Measurements from ENCODE around the gene EYA3.
A peak's percentile ranks its signal among the peaks of the same experiment; 100 is the strongest.

EYA3 gene

DNA sequence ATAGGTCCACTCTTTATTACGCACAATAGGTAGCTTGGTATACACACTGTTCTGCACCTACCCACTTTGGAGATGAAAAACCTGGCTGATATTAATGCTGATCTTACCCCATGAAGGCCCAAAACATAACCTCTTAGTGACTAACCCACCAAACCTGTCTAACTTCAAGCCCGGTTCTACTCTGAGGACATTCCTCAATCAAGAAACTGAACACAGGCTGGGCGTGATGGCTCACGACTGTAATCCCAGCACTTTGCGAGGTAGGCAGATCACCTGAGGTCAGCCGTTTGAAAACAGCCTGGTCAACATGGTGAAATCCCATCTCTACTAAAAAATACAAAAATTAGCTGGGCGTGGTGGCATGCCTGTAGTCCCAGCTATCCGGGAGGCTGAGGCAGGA lies 50.5 kb downstream of the EYA3 start:
- no peak overlapping the region for H2BK120ac ChIP-seq (ENCODE audit: insufficient read depth, low read length, poor library complexity)
- no peak overlapping the region for H3K4me3 ChIP-seq (ENCODE audit: low read depth, low read length)
- no peak overlapping the region for H3K4ac ChIP-seq (ENCODE audit: low read depth, low read length)
- no peak overlapping the region for H2AK5ac ChIP-seq (ENCODE audit: low read length)
- WGBS (ENCODE audit: extremely low coverage, insufficient coverage, insufficient read length), result no CpG with 5 or more reads among the region's 8 CpGs
- no peaks in the 10 kb centered on the region for H3K27me3 ChIP-seq (ENCODE audit: insufficient read depth, low read length)
- H3K9me3 ChIP-seq (ENCODE audit: insufficient read depth, low read depth, low read length), result no peaks in the 10 kb centered on the region
- DNase-seq, result peak; percentile 83 to 90
- H3K79me1 ChIP-seq (ENCODE audit: low read length), result no peaks in the 10 kb centered on the region
- no peaks in the 10 kb centered on the region for H3K79me2 ChIP-seq (ENCODE audit: control insufficient read depth, insufficient read depth, low read length, poor library complexity)
- H3K14ac ChIP-seq (ENCODE audit: low read length), result no peak overlapping the region
- no peaks in the 10 kb centered on the region for H3K36me3 ChIP-seq (ENCODE audit: control insufficient read depth in 1 of 2, insufficient read depth in 2 of 2, low read length in 2 of 2)
- no peak overlapping the region for H2AFZ ChIP-seq (ENCODE audit: insufficient read depth, low read length, poor library complexity)
- no peak overlapping the region for H2BK5ac ChIP-seq (ENCODE audit: low read depth, low read length, poor library complexity)
- H3K9ac ChIP-seq (ENCODE audit: low read length), result no peak overlapping the region
- no peak overlapping the region for H4K91ac ChIP-seq (ENCODE audit: low read depth, low read length)
- H3K27ac ChIP-seq (ENCODE audit: low read depth, low read length), result no peak overlapping the region
- no peak overlapping the region for H2BK12ac ChIP-seq (ENCODE audit: low read length)
- H3K4me2 ChIP-seq (ENCODE audit: low read length), result no peak overlapping the region
- no peak overlapping the region for H3K23ac ChIP-seq (ENCODE audit: low read length)
- H3K18ac ChIP-seq (ENCODE audit: low read length), result no peak overlapping the region
- H3K4me1 ChIP-seq (ENCODE audit: control insufficient read depth in 1 of 2, insufficient read depth in 2 of 2, low read length in 2 of 2), result peaks cover 0 to 5% of the 10 kb centered on the region in 2 experiments
- no peak overlapping the region for H4K12ac ChIP-seq (ENCODE audit: low read depth, low read length)
- H4K8ac ChIP-seq (ENCODE audit: low read depth, low read length), result no peak overlapping the region

DNA sequence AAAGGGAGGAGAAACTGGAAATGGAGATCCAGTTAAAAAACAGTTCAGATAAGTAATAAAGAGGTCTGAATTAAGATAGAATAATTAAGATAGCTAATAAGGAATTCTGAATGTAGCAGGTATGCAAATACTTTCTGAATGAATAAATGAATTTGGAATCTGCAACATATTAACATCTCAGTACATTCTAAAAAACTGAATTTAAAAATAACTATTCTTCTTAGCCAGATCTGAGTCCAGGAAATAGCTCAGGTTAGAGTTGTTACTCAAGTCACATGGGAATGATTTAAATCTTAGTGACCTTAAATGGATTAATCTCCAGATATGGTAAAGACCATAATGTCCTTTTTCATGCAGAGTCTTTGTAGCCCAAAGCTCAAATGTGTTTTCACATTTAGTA lies 51.2 kb downstream of the EYA3 start:
- no peak overlapping the region for H3K4ac ChIP-seq (ENCODE audit: low read depth, low read length)
- no peak overlapping the region for H2BK120ac ChIP-seq (ENCODE audit: insufficient read depth, low read length, poor library complexity)
- H4K8ac ChIP-seq (ENCODE audit: low read depth, low read length), result no peak overlapping the region
- no peak overlapping the region for H4K91ac ChIP-seq (ENCODE audit: low read depth, low read length)
- no peaks in the 10 kb centered on the region for H3K9me3 ChIP-seq (ENCODE audit: insufficient read depth, low read depth, low read length)
- H3K4me1 ChIP-seq (ENCODE audit: control insufficient read depth in 1 of 2, insufficient read depth in 2 of 2, low read length in 2 of 2), result peaks cover 0 to 5% of the 10 kb centered on the region in 2 experiments
- H3K36me3 ChIP-seq (ENCODE audit: control insufficient read depth in 1 of 2, insufficient read depth in 2 of 2, low read length in 2 of 2), result no peaks in the 10 kb centered on the region
- H2AK5ac ChIP-seq (ENCODE audit: low read length), result no peak overlapping the region
- H4K12ac ChIP-seq (ENCODE audit: low read depth, low read length), result no peak overlapping the region
- no peak overlapping the region for H3K27ac ChIP-seq (ENCODE audit: low read depth, low read length)
- H2AFZ ChIP-seq (ENCODE audit: insufficient read depth, low read length, poor library complexity), result no peak overlapping the region
- H3K79me1 ChIP-seq (ENCODE audit: low read length), result no peaks in the 10 kb centered on the region
- H3K4me2 ChIP-seq (ENCODE audit: low read length), result no peak overlapping the region
- H3K9ac ChIP-seq (ENCODE audit: low read length), result no peak overlapping the region
- H3K27me3 ChIP-seq (ENCODE audit: insufficient read depth, low read length), result no peaks in the 10 kb centered on the region
- H2BK12ac ChIP-seq (ENCODE audit: low read length), result no peak overlapping the region
- H3K79me2 ChIP-seq (ENCODE audit: control insufficient read depth, insufficient read depth, low read length, poor library complexity), result no peaks in the 10 kb centered on the region
- no peak overlapping the region for H3K4me3 ChIP-seq (ENCODE audit: low read depth, low read length)
- no peak for DNase-seq
- no peak overlapping the region for H3K23ac ChIP-seq (ENCODE audit: low read length)
- no peak overlapping the region for H2BK5ac ChIP-seq (ENCODE audit: low read depth, low read length, poor library complexity)
- H3K14ac ChIP-seq (ENCODE audit: low read length), result no peak overlapping the region
- no peak overlapping the region for H3K18ac ChIP-seq (ENCODE audit: low read length)

DNA sequence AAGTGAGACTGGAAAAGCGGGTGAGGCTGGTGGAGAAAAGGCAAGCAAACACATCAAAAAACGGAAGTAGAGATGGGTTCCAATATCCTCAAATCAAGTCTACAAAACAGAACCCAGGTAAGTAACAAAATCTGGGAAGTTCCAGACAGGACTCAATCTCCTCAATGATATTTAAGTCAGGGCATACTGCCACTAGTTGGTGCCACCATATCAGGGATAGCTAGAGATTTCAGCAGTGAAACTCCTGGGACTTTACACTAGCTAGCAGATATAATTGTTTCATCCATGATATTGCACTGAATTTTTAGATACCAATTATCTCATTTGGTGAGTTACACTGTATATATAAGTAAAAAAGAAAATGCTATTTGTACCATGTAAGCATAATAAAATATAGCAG lies 52.0 kb downstream of the EYA3 start:
- Histone ChIP-seq H2AFZ (ENCODE audit: insufficient read depth, low read length, poor library complexity) (no peak overlapping the region), H4K91ac (ENCODE audit: low read depth, low read length) (no peak overlapping the region), H2BK12ac (ENCODE audit: low read length) (no peak overlapping the region)

DNA sequence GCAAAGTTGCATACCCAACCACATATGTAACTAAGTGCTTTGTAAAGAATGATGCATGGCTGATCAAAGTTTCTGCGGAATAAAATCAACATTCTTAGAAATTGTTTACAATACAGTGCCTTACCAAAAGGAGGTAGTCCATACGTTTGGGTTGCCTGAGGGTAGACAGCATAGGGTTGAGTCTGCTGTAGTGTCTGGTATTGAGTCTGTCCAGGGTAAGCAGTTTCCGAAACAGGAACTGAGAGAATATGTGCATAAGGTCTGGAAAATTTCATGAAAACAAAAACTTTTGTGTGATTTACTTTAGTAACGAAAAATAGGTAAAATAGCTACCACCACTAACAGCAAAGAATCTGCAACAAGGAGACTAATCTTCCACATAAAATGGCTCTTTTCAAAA lies 53.0 kb downstream of the EYA3 start:
- no peak overlapping the region for H4K8ac ChIP-seq (ENCODE audit: low read depth, low read length)

More for the DNA sequence above, 52.0 kb downstream of the EYA3 start:
- no peaks in the 10 kb centered on the region for H3K79me1 ChIP-seq (ENCODE audit: low read length)
- H4K8ac ChIP-seq (ENCODE audit: low read depth, low read length), result no peak overlapping the region
- no peak overlapping the region for H2AK5ac ChIP-seq (ENCODE audit: low read length)
- H3K4me1 ChIP-seq (ENCODE audit: control insufficient read depth in 1 of 2, insufficient read depth in 2 of 2, low read length in 2 of 2), result peaks cover 0 to 5% of the 10 kb centered on the region in 2 experiments
- no peak overlapping the region for H3K18ac ChIP-seq (ENCODE audit: low read length)
- no peak for DNase-seq
- H2BK120ac ChIP-seq (ENCODE audit: insufficient read depth, low read length, poor library complexity), result no peak overlapping the region
- H4K12ac ChIP-seq (ENCODE audit: low read depth, low read length), result no peak overlapping the region
- no peaks in the 10 kb centered on the region for H3K79me2 ChIP-seq (ENCODE audit: control insufficient read depth, insufficient read depth, low read length, poor library complexity)
- no peak overlapping the region for H3K4me3 ChIP-seq (ENCODE audit: low read depth, low read length)
- H3K23ac ChIP-seq (ENCODE audit: low read length), result no peak overlapping the region
- H3K27me3 ChIP-seq (ENCODE audit: insufficient read depth, low read length), result no peaks in the 10 kb centered on the region
- WGBS (ENCODE audit: extremely low coverage, insufficient coverage, insufficient read length), result no CpG with 5 or more reads among the region's 2 CpGs
- no peak overlapping the region for H3K14ac ChIP-seq (ENCODE audit: low read length)
- no peak overlapping the region for H3K27ac ChIP-seq (ENCODE audit: low read depth, low read length)
- H3K4ac ChIP-seq (ENCODE audit: low read depth, low read length), result no peak overlapping the region
- H3K9me3 ChIP-seq (ENCODE audit: insufficient read depth, low read depth, low read length), result no peaks in the 10 kb centered on the region
- H2BK5ac ChIP-seq (ENCODE audit: low read depth, low read length, poor library complexity), result no peak overlapping the region
- no peak overlapping the region for H3K4me2 ChIP-seq (ENCODE audit: low read length)
- no peak overlapping the region for H3K9ac ChIP-seq (ENCODE audit: low read length)
- peaks cover 0 to 2% of the 10 kb centered on the region in 2 experiments for H3K36me3 ChIP-seq (ENCODE audit: control insufficient read depth in 1 of 2, insufficient read depth in 2 of 2, low read length in 2 of 2)

More for the DNA sequence above, 53.0 kb downstream of the EYA3 start:
- Histone ChIP-seq H2BK12ac (ENCODE audit: low read length) (no peak overlapping the region), H3K79me1 (ENCODE audit: low read length) (no peaks in the 10 kb centered on the region), H3K23ac (ENCODE audit: low read length) (no peak overlapping the region), H3K27ac (ENCODE audit: low read depth, low read length) (no peak overlapping the region), H3K9ac (ENCODE audit: low read length) (no peak overlapping the region), H2AFZ (ENCODE audit: insufficient read depth, low read length, poor library complexity) (no peak overlapping the region), H2BK5ac (ENCODE audit: low read depth, low read length, poor library complexity) (no peak overlapping the region), H3K4ac (ENCODE audit: low read depth, low read length) (no peak overlapping the region), H3K27me3 (ENCODE audit: insufficient read depth, low read length) (no peaks in the 10 kb centered on the region), H3K9me3 (ENCODE audit: insufficient read depth, low read depth, low read length) (no peaks in the 10 kb centered on the region), H3K36me3 (ENCODE audit: control insufficient read depth in 1 of 2, insufficient read depth in 2 of 2, low read length in 2 of 2) (peaks cover 0 to 2% of the 10 kb centered on the region in 2 experiments), H3K4me1 (ENCODE audit: control insufficient read depth in 1 of 2, insufficient read depth in 2 of 2, low read length in 2 of 2) (peaks cover 0 to 5% of the 10 kb centered on the region in 2 experiments), H3K18ac (ENCODE audit: low read length) (no peak overlapping the region), H2BK120ac (ENCODE audit: insufficient read depth, low read length, poor library complexity) (no peak overlapping the region), H3K4me2 (ENCODE audit: low read length) (no peak overlapping the region), H3K14ac (ENCODE audit: low read length) (no peak overlapping the region), H2AK5ac (ENCODE audit: low read length) (no peak overlapping the region), H4K12ac (ENCODE audit: low read depth, low read length) (no peak overlapping the region), H3K4me3 (ENCODE audit: low read depth, low read length) (no peak overlapping the region), H3K79me2 (ENCODE audit: control insufficient read depth, insufficient read depth, low read length, poor library complexity) (no peaks in the 10 kb centered on the region), H4K91ac (ENCODE audit: low read depth, low read length) (no peak overlapping the region)
- WGBS (ENCODE audit: extremely low coverage, insufficient coverage, insufficient read length), result no CpG with 5 or more reads among the region's 4 CpGs
- DNase-seq, result no peak

All from trophoblast cell (in vitro differentiated cells and primary cell).